NOMO-1 treated with DMSO at 0.1 percent for 48 hours (cell line): ENCODE data around the gene DLG2.
A peak's percentile ranks its signal among the peaks of the same experiment; 100 is the strongest.

Source experiments
- DNase-seq: peaks from one replicate; lab custom pipeline; 2025; ENCODE audit not compliant: unreplicated experiment; lab: John Stamatoyannopoulos, UW

Gene DLG2

DNA sequence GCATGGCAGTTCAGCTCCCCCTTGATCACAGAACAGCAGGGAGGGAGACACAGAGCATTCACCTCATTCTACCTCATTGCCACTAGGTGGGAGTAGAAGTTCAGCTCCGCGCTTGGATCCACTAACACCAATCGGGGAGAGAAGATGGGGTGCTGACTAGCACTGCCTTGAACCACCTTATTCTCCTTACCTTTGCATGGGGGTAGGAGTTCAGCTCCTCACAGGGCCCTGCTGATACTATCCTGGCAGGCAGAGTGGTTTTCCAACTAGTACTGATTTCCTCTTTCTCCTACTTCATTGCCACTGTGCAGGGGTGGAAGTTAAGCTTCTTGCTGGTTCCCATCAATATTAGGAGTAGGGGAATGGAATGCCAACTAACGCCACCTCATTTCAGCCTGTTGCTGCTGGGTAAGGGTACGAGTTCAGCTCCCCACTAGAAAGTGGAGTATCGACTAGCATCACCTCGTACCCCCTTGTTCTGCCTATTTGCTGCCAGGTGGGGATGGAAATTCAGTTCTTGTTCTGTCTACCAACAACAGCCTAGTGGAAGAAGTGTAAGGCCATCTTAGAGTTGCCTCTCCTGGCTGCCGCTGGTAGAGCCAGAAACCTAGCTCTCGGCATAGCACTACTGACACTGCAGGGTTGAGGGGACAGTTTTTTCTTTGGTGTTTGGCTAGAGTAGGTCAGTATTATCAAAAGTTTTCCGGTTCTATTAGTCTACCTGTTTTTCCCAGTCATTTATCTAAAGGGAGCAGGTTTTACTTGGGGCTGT lies 1790.1 kb downstream of the DLG2 start:
- peak; percentile 21 for DNase-seq

DNA sequence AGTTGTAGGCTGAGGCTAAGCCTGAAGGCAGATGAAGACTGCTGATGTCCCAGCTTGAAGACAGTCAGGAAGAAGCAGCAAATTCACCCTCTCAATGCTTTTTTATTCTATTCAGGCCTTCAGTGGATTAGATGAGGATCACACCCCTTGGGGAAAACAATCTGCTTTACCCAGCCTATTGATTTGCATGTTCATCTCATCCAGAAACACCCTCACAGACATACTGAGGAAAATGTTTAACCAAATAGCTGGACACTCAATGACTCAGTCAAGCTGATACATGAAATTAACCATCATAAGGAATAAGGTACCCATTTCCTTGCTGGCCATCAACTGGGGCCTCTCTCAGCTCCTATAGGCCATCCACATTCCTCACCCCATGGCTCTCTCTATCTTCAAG lies 1791.1 kb downstream of the DLG2 start:
- DNase-seq, result no peak

DNA sequence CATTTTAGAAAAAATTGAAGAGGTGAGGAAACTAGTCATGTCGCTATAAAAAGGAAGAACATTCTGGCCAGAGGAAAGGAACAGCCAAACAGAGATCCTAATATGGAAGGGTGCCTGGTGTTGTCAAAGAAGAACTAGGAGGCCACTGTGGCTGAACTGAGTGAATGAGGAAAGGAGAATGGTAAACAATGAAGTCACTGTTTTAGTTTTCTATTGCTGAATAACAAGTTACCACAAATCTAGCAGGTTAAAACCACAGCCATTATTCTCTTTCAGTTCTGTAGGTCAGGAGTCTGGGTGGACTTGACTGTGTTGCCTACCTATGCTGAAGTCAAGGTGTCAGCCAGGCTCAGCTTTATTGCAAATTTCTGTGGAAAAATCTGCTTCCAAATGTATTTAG lies 1791.7 kb downstream of the DLG2 start:
- no peak for DNase-seq

- DNase-seq, result no peak
Measured at GRCh38 chr11:83831929-83832328, 1795.2 kb downstream of the DLG2 start.

GRCh38 chr11:83827940-83828554 lies 1799.1 kb downstream of the DLG2 start:
- DNase-seq, result peak; percentile 53

- DNase-seq, result no peak
Measured at GRCh38 chr11:83827520-83827919, 1799.6 kb downstream of the DLG2 start.

- DNase-seq, result no peak
Measured at GRCh38 chr11:83826078-83826477, 1801.1 kb downstream of the DLG2 start.

GRCh38 chr11:83823461-83824025 lies 1803.6 kb downstream of the DLG2 start:
- DNase-seq, result no peak

GRCh38 chr11:83819931-83820549 lies 1807.1 kb downstream of the DLG2 start:
- DNase-seq, result peak; percentile 29

DNA sequence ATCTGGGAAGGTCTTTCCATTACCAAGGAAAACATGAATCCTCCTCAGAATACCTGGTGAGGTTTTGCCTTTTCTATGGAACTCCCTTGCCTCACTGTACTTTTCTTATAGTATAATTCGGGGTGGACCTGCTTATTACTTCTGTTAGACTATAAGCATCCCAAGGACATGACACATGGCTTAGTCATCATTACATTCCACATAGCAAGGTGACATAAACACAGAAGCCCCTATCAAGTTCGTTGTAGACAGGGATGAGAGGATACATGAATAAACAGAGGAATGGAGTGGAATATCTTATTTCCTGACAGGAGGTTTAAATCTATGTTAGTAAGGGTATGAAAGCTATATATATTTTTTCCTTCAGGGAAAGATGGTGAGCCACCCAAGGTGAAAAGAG lies 1808.8 kb downstream of the DLG2 start:
- DNase-seq, result no peak

GRCh38 chr11:83816572-83817187 lies 1810.5 kb downstream of the DLG2 start:
- peak; percentile 11 for DNase-seq

DNA sequence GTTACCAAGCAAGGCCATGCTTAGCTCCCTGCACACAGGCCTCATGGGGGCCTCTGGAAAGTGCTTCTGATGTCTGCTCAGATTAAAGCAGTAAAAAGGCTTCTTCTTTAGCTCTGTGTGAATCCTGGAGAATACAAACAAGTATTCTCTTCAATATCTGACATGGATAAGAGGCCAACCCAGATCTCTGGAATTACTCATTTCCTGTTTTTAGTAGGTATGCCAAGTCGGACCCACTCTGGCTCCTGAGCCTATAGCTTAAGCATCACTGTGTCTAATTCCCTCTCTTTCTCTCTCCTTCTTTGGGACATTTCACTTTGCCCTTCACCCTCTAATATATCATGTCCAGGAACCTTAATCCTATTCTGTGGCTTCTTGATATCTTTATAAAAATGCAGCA lies 1811.4 kb downstream of the DLG2 start:
- no peak for DNase-seq

DNA sequence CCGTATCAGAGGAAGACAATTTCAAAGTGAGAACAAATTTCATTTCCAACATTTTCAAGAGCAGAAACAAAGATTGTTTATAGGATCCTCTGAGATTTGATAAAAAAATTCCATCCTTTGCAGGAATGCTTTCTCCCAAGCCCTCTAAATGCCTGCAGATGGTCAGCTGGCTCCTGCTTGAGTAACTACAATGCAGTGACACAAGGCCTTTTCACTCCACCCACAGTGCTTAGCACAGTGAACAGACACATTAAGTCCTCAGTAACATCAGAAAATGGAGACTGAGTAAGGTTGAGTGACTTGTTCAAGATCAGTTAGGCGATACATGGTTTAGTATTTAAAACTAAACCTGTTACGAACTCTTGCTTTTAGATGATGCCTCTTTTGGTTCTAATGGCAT lies 1813.8 kb downstream of the DLG2 start:
- DNase-seq, result no peak

DNA sequence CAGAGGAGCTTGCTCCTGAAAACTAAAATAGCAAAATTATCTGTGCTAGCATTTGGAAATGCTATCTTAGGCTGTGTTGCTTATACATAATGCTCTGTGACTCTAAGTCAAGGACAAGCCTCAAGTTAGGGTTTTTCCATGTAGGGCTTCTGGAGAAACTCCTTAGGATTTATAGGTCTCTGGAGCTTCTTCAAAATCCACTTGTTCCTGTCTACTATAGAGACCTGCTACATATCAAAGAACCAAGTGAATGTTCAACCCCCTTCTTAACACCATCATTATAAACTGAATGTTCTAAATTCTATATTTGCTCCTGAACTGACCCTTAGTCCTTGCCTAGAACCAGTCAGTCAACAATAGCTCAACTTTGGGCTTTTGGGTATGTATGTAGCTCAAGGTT lies 1817.9 kb downstream of the DLG2 start:
- no peak for DNase-seq

- DNase-seq, result no peak
Measured at GRCh38 chr11:83801799-83802198, 1825.3 kb downstream of the DLG2 start.

DNA sequence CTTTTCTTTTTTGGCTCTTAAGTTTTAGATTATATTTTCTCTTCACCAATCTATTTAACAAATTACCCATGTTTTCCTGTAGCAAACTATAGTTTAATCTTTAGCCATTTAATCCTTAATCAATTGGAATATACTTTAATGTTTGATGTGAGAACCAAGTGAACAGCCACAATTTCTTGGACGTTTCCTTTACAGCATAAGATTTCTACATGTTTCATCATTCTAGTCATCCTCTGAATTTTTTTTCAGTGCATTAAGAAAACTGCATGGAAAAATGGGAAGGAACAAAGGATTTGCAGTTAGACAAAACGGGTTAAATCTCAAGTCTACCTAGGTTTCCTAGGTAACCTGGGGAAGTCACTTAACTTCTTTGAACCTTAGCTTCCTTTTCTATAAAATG lies 1833.8 kb downstream of the DLG2 start:
- DNase-seq, result no peak

GRCh38 chr11:83791557-83791956 lies 1835.6 kb downstream of the DLG2 start:
- no peak for DNase-seq

DNA sequence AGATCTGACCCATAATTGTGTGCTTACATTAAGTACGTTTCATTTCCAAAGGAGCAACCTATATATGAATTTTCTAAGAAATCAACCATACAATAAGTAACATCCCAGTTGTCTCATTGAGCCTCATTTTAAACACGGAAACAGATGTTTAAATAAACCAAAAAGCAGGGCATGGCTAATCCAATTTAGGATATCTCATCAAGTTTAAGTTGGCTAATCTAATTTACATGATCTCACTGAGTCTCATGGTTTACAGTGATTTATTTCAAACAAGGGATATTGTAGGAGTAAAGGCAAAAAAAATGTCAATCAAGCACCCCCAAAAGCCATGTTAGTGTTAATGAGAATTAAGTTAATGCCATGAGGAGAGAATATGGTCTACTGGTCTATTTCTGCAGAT lies 1841.2 kb downstream of the DLG2 start:
- no peak for DNase-seq

GRCh38 chr11:83784419-83784818 lies 1842.7 kb downstream of the DLG2 start:
- DNase-seq, result no peak

DNA sequence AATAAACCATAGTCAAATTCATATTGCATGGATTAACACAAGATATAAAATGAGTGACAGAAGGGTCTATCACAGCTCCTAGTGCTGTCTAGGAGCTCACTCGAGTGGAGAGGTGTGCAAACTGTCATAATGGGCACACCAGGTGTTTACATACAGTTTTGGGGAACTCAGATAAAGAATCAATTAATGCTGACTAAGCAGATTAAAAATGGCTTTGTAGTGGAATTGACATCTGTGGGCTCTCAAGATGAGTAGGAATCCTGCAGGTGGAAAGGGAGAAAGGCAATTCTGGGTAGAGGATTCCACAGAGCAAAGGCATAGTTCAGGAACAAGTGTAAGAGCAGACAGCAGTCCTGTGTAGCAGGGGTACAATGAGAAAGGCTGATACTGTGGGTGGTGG lies 1844.8 kb downstream of the DLG2 start:
- no peak for DNase-seq

- DNase-seq, result no peak
Measured at GRCh38 chr11:83779876-83780275, 1847.3 kb downstream of the DLG2 start.

GRCh38 chr11:83778596-83778995 lies 1848.5 kb downstream of the DLG2 start:
- no peak for DNase-seq
